Adrenal gland (tissue), 5 donors: ENCODE results near the gene SERPINB8.

Experiments used
- POLR2A ChIP-seq, 2 donors: fragments of 450-650 bp; IDR thresholded peaks; one replicate each; pipeline ENCODE4 v1.6.1; 2017; ENCODE audit warnings: antibody characterized with exemption in 2 of 2, mild to moderate bottlenecking in 2 of 2, moderate library complexity in 1 of 2
- TF ChIP-seq, protein P1 (sequence below), 6 experiments: fragments of 450-650 bp in 4 of 6; fragments of 200-600 bp in 2 of 6; sonication (generic) in 1 of 6; IDR thresholded peaks; 1 replicate in 5 of 6; 2 replicates in 1 of 6; pipeline versions ENCODE4 v1.5.1 to v1.8.0; 2016 to 2021; ENCODE audit warnings: antibody characterized with exemption in 6 of 6, mild to moderate bottlenecking in 2 of 6, moderate library complexity in 1 of 6
- donor health status: DM: no; HTN: no; CAD: no.

DNA sequence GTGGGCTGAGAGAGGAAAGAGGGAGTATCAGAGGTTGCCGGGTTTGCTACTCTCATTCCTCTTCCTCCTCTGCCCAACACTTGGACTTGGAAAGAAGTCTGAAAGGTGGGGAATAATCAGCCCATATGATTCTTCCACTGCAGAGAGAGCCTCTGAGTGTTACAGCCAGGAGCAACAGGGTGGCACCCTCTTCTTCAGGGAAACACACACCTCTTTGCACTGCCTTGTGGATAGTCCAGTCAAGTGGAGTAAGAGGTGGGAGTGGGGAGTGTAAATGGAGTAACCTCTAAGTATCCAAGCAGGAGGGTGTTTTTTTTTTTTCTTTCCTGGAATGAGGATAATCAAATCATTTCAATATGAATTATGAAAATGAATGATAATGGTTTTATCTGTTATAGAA, 9.0 kb upstream of the SERPINB8 start:
- TF ChIP-seq, protein P1, sequence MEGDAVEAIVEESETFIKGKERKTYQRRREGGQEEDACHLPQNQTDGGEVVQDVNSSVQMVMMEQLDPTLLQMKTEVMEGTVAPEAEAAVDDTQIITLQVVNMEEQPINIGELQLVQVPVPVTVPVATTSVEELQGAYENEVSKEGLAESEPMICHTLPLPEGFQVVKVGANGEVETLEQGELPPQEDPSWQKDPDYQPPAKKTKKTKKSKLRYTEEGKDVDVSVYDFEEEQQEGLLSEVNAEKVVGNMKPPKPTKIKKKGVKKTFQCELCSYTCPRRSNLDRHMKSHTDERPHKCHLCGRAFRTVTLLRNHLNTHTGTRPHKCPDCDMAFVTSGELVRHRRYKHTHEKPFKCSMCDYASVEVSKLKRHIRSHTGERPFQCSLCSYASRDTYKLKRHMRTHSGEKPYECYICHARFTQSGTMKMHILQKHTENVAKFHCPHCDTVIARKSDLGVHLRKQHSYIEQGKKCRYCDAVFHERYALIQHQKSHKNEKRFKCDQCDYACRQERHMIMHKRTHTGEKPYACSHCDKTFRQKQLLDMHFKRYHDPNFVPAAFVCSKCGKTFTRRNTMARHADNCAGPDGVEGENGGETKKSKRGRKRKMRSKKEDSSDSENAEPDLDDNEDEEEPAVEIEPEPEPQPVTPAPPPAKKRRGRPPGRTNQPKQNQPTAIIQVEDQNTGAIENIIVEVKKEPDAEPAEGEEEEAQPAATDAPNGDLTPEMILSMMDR (IDR thresholded peaks at IDR 0.05) = no peak
- no peak for TF ChIP-seq POLR2A (IDR thresholded peaks at IDR 0.05)
